ENCODE data around the gene AKR1A1.
"Not testable (repeated sequence)": the region's sequence is repeated elsewhere in the genome, so short reads cannot be mapped to it uniquely, and the experiment has no call there.

The AKR1A1 gene

DNA sequence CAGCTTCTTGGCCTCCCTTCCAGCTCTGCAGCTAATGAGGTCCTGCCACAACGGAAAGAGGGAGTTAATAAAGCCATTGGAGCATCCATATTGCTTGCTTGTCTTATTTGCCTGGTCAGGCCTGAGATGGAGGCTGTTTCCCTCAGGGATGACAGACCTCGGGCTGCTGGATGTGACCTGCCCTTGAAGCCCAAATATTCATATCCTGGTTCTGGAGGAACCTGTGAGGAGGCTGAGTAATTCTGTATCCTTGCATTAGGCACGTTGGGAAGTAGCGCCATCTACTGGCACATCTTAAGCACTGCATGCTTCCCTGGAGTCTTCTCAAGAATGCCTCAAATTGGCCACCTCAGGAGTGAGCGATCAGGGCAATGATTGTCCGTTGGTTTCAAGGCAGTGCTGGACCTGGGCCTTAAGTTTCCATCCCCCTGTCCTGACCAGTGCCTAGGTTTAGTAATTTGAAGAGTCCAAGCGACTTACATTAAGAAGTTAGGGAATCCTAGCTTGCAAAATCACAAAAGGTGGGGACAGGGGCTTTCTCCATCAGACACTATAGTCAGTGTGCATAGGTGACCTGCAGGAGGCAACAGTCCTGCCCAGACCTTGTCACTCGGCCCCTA lies 19.4 kb downstream of the AKR1A1 start:
- DNase-seq (ENCODE audit: low read depth) = peak; percentile 54

DNA sequence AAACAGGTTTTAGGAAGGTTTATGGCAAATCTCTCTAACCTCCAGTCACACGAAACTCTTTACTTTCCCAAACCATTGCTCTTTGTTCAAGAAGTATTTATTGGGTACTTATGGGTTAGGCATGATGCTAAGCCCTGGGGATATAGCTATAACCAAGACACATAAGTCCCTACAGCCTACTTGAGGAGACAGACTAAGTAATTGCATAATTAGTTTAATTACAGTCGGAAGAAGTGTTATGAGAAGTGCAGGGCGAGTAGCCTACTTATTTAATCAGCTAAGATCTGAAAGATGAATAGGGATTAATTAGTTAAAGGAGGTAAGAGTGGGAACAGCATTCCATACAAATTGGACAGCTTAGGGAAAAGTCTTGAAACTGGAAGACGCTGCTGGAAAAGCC lies 20.0 kb downstream of the AKR1A1 start:
- no peak for DNase-seq (ENCODE audit: low read depth)

GRCh38 chr1:45573231-45573804 lies 22.7 kb downstream of the AKR1A1 start:
- no peak for DNase-seq (ENCODE audit: low read depth)

DNA sequence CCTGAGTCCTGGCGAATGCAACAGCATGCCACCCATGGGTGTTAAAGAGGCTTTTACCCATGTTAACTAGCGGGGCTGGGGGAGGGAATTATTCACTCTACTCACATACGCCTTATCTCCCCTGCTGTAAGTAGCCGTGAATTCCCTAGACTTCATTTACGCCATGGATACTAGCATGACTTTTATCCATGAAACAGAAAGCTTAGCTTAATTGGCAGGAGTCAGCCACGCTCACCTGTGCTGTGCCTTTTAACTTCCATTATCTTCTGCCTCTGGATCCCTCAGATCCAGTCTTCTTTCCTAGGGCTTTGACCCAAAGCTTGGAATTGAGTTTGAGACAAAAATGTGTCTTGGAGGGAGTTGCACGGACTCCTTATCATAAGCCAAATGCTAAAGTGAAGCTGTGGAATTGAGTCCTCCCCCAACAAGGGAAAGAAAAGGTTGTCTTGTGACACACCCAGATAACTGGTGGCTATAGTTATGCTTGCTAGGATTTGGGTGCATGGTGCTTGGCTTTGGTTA lies 23.5 kb downstream of the AKR1A1 start:
- no peak for DNase-seq (ENCODE audit: low read depth)

- peak; percentile 97 for DNase-seq (ENCODE audit: low read depth)
Measured at GRCh38 chr1:45583264-45583665, 32.6 kb downstream of the AKR1A1 start.

GRCh38 chr1:45583666-45584350 lies 33.2 kb downstream of the AKR1A1 start, which contains the start of gene NASP:
Gene NASP (plus strand): TSS chr1:45584041. CDS start chr1:45584147, 106 bp downstream.
- DNase-seq (ENCODE audit: low read depth) = peak; percentile 57

DNA sequence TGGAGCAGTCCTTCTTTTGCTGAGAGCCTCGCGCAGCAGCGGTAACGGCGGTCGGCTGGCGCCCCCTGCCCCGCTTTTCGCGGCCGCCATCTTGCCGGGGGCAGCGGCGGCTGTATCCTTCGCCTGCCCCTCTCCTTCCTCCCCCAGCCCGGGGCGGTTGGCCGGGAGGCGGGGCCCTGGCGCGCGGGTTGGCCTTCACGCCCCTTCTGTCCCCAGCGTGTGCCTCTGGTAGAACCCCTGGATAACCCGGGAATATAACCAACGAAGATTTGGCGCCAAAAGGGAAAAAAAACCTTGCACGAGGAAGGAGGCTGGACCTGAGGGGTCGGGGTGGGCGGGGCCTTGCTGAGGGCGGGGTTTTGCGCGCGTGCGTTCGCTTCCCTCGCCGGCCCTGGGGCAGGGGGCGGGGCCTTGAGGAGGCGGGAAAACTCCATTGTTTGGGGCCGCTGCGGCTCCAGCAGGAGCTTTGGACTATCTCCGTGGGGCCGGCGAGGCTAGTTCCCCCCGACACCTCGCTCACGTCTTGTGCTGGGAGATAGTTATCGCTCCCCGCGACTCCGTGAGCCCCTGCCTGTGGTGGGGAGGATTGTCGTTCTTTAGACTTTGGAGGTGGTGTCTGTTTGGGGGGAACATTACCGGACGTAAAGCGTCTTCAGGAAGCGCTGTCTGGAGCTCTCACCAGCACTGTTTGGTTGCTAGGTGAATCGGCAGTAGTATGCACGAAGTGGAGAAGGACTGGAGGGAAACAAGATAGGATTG lies 33.9 kb downstream of the AKR1A1 start:
- peak; percentile 75 for DNase-seq (ENCODE audit: low read depth)

DNA sequence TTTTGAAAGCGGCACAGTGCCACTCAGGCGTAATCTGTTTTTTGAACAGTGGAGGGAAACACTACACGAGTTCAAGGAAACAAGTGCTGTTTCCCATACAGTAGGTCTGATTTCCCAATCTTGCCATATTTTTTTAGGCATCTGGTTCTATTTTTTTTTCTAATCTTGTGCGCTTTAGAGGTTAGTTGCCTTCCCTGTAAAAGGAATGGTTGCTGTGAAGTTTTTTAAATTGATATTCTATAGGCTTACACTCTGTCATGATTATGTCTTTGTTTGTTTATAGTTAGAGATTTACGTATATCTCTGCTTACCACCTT lies 34.4 kb downstream of the AKR1A1 start:
- DNase-seq (ENCODE audit: low read depth) = no peak

GRCh38 chr1:45585496-45586075 lies 35.0 kb downstream of the AKR1A1 start:
- no peak for DNase-seq (ENCODE audit: low read depth)

DNA sequence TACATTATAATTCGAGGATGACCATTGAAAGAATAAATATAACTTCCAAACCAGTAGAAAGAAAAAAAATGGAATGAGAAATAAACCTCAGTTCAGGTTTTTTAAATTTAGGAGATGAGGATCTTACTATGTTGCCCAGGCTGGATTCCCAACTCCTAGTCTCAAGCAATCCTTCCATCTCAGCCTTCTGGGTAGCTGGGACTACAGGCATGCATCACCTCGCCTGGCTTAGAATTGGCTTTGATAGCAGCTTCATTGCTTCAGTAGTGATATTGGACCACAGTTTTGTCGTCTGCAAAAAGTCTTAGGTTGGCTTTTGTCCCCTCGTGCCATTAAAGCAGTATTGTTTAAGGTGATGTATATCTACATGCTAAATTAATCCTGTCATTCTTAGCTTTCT lies 36.1 kb downstream of the AKR1A1 start:
- DNase-seq (ENCODE audit: low read depth) = no peak

DNA sequence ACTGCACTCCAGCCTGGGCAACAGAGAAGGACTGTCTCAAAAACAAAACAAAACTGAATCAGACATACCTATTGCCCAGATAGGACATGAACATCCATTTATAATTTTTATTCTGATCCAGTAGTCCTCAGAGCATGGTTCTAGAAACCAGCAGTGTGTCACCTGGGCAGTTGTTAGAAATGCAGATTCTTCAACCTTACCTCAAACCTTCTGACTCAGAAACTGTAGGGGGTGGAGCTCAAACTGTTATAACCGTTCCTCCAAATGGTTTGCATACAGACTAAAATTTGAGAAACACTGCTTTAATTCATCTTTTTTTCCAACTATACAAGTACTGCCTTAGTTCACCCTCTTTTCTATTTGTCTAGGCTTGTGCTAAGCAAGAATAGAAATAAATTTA lies 39.2 kb downstream of the AKR1A1 start:
- DNase-seq (ENCODE audit: low read depth) = no peak

GRCh38 chr1:45594412-45594811 lies 43.8 kb downstream of the AKR1A1 start:
- no peak for DNase-seq (ENCODE audit: low read depth)

DNA sequence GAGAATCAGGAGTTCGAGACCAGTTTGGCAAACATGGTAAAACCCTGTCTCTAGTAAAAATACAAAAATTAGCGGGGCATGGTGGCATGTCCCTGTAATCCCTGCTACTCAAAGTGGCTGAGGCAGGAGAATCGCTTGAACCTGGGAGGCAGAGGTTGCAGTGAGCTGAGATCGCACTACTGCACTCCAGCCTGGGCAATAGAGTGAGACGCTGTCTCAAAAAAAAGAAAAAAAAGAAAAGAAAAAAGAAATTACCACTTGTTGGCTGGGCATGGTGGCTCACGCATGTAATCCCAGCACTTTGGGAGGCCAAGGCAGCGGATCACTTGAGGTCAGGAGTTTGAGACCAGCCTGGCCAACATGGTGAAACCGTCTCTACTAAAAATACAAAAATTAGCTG lies 46.1 kb downstream of the AKR1A1 start:
- DNase-seq (ENCODE audit: low read depth) = not testable (repeated sequence)

GRCh38 chr1:45604239-45604638 lies 53.6 kb downstream of the AKR1A1 start:
- DNase-seq (ENCODE audit: low read depth) = no peak

GRCh38 chr1:45607404-45608074 lies 56.9 kb downstream of the AKR1A1 start:
- no peak for DNase-seq (ENCODE audit: low read depth)

DNA sequence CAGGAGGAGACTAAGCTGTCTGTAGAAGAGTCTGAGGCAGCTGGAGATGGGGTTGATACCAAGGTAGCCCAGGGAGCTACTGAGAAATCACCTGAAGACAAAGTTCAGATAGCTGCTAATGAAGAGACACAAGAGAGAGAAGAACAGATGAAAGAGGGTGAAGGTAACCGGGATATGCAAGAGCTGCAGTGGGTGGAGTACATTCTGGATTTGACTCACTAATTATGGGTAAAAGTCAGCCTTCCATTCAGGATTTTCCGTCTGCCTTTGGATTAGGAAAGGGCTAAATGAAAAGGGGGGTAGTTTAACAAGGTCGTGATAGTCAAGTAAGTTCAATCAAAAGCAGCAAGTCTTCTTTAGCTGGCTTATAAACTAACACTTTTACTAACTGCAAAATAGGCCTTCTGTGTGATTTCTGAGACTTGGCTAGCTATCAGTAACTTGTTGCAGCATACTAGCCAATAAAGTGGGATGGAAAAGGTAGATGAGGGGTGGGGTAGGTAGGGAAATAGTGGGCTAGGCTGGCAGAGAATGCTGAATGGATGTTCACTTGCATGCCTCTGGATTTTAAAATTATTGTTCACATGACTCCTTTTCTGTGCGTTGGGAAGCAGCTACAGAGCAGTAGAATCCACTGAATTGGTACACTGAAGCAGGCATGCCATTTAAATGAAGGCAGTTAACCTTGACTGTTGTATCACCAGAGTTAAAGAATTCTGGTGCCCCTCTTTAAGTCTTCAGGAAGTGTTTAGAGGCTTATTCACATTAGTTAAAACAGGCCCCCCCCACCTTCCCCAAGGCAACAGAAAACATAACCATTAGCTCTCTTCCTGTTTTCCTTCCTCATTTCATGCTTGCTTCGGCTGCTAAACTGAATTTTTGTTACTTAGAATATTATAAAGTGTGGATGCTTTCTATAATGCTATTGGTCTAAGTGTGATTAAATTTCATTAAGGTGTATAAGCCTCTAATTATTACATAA lies 57.8 kb downstream of the AKR1A1 start:
- DNase-seq (ENCODE audit: low read depth) = no peak

DNA sequence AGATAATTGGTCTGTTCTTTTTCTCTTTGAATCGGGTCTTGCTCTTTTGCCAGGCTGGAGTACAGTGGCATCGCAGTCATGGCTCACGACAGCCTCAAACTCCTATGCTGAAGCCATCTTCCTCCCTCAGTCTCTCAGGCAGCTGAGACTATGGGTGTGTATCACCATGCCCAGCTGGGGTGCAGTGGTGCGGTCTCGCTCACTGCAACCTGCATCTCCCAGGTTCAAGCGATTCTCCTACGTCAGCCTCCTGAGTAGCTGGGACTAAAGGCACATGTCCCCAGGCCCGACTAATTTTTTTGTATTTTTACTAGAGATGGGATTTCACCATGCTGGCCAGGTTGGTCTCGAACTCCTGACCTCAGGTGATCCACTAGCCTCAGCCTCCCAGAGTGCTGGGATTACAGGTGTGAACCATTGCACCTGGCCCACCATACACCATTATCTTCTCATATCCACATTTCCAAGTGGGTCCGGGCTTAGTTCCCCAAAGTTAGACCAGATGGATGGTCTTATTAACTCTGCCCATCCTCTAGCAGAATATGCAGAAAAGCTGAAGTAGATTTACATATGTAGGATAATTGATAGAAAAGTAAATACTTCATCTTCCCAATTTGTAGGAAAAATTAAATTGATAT lies 60.1 kb downstream of the AKR1A1 start:
- no peak for DNase-seq (ENCODE audit: low read depth)

- no peak for DNase-seq (ENCODE audit: low read depth)
Measured at GRCh38 chr1:45612941-45613579, 62.4 kb downstream of the AKR1A1 start.

DNA sequence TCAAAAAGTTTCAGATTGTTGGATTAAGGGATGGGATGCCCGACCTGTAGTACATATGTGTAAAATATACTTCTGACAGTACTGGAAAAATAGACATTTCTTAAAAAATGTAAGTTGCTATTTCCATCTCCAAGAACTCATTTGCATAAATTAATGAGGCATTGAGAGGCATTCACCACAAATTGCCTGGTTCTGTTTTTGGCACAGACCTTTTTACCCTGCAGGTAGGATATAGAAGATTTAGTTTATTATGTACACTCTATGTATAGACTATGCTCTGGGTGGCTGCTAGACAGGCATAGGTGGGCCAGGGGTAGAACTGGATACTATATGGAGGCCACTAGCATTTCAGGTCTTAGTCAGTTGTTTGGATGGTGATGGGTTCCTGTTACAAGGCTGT lies 65.3 kb downstream of the AKR1A1 start:
- DNase-seq (ENCODE audit: low read depth) = no peak

DNA sequence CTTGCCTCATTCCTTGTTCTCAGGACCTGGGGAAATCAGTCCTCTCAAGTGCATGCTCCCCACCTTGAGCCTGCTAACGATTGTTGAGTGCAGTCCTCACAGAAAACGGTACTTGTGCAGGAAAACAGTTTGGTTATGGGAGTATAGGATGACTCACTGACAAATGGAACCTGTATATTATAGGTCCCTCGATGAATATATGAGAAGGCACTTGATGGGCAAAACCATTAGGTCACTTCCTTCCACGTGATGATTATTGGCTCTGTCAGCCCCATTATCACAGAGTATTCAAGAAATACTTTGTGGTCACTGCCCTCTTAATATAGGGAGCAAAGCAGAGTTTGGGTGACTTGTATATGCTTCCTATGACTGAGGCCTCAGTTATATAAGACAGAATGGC lies 67.0 kb downstream of the AKR1A1 start:
- no peak for DNase-seq (ENCODE audit: low read depth)
